Keratinocyte (primary cell): ENCODE results near the gene FLNB. TPM values are rescaled to one million over a fixed set of nuclear protein-coding genes. Genes with fewer than 3 reads are reported as not detected.

Experiments
- DNase-seq: peaks from one replicate; pipeline ENCODE4 v3.0.0-alpha.2; 2011; ENCODE audit warnings: low read depth, missing footprints, low spot score
- FAIRE-seq: peaks from 2 replicates; lab custom pipeline; 2011; peaks lifted over from hg19 to GRCh38; lab: Jason Lieb, UNC
- H2AFZ ChIP-seq: 2 replicates; pipeline ENCODE4 v1.6.0; 2012; ENCODE audit warnings: low read length, control low read depth, inconsistent platforms; ENCODE audit not compliant: control insufficient read depth
- H3K27ac ChIP-seq: 2 replicates; pipeline ENCODE4 v1.5.1; 2011; ENCODE audit warnings: low read length; ENCODE audit not compliant: control insufficient read depth, insufficient read depth
- H3K27me3 ChIP-seq: 3 replicates; pipeline ENCODE4 v1.6.0; 2011; ENCODE audit warnings: low read length; ENCODE audit not compliant: control insufficient read depth, insufficient read depth; ENCODE audit errors: extremely low read depth
- H3K36me3 ChIP-seq, 2 experiments: 2 replicates in 1 of 2; 3 replicates in 1 of 2; pipeline ENCODE4 v1.5.1; 2011; ENCODE audit warnings: low read length in 2 of 2, mild to moderate bottlenecking in 1 of 2; ENCODE audit not compliant: control insufficient read depth in 2 of 2, insufficient read depth in 2 of 2; ENCODE audit errors: extremely low read depth in 1 of 2
- H3K4me1 ChIP-seq: 3 replicates; pipeline ENCODE4 v1.5.1; 2011; ENCODE audit warnings: low read length; ENCODE audit not compliant: control insufficient read depth, insufficient read depth; ENCODE audit errors: extremely low read depth
- H3K4me2 ChIP-seq: 3 replicates; pipeline ENCODE4 v1.6.0; 2011; ENCODE audit warnings: low read depth, low read length; ENCODE audit not compliant: control insufficient read depth, insufficient read depth; ENCODE audit errors: extremely low read depth
- H3K4me3 ChIP-seq, 3 experiments: fragments of 200-600 bp in 1 of 3; sonication (generic) in 1 of 3; 2 replicates in 2 of 3; 3 replicates in 1 of 3; pipeline ENCODE4 v1.5.1; 2011 to 2016; ENCODE audit warnings: low read length in 3 of 3, mild to moderate bottlenecking in 3 of 3, control low read depth in 2 of 3, inconsistent platforms in 1 of 3, low read depth in 1 of 3, mixed read lengths in 1 of 3, mixed run types in 1 of 3, moderate library complexity in 1 of 3; ENCODE audit not compliant: control insufficient read depth in 2 of 3, insufficient read depth in 2 of 3; ENCODE audit errors: extremely low read depth in 1 of 3
- H3K79me2 ChIP-seq: 2 replicates; pipeline ENCODE4 v1.6.0; 2012; ENCODE audit warnings: low read length; ENCODE audit not compliant: control insufficient read depth, insufficient read depth
- H3K9ac ChIP-seq: 3 replicates; pipeline ENCODE4 v1.6.0; 2011; ENCODE audit warnings: low read length; ENCODE audit not compliant: control insufficient read depth, insufficient read depth; ENCODE audit errors: extremely low read depth
- H3K9me1 ChIP-seq: 3 replicates; pipeline ENCODE4 v1.6.0; 2011; ENCODE audit warnings: low read length; ENCODE audit not compliant: control insufficient read depth, insufficient read depth; ENCODE audit errors: extremely low read depth
- H3K9me3 ChIP-seq: 2 replicates; pipeline ENCODE4 v1.5.1; 2012; ENCODE audit warnings: low read depth, low read length; ENCODE audit not compliant: control insufficient read depth
- H4K20me1 ChIP-seq: 3 replicates; pipeline ENCODE4 v1.6.0; 2011; ENCODE audit warnings: low read length; ENCODE audit not compliant: control insufficient read depth, insufficient read depth; ENCODE audit errors: extremely low read depth
- EZH2 ChIP-seq: IDR thresholded peaks from one replicate; pipeline ENCODE4 v1.6.1; 2012; ENCODE audit warnings: inconsistent platforms, mild to moderate bottlenecking, low read length, moderate library complexity
- dilution Hi-C: fragments of 300-500 bp; cut with MboI; formaldehyde crosslinking; loops from one replicate; pipeline ENCODE4 v1.7.0; 2020; ENCODE audit warnings: low sequenced_read_pairs; ENCODE audit not compliant: extremely low pct_ligation_motif_present
- polyA plus RNA-seq, 5 experiments: library from polyadenylated mRNA; depleted of rRNA in 3 of 5; stranded (reverse) in 3 of 5; stranded (forward) in 1 of 5; unstranded in 1 of 5; fragments of >200 nt; gene quantifications; 1 replicate in 1 of 5; 2 replicates in 3 of 5; 3 replicates in 1 of 5; pipeline versions ENCODE4 v1.2.1 to v1.2.3, GENCODE V29; 2011 to 2012; ENCODE audit warnings: missing spikeins in 2 of 5, low read depth in 1 of 5, low replicate concordance in 1 of 5
- TF ChIP-seq, protein P1 (sequence below), 3 experiments: IDR thresholded peaks in 1 of 3; conservative IDR thresholded peaks in 1 of 3; optimal IDR thresholded peaks in 1 of 3; 2 replicates in 2 of 3; 3 replicates in 1 of 3; pipeline versions ENCODE3 to v1.5.1; 2011; ENCODE audit warnings: low read length in 3 of 3, mild to moderate bottlenecking in 3 of 3, moderate library complexity in 2 of 3, control low read depth in 1 of 3, inconsistent platforms in 1 of 3; ENCODE audit not compliant: insufficient read depth in 2 of 3; ENCODE audit errors: extremely low read depth in 1 of 3

FLNB gene
- polyA plus RNA-seq, 1 donor (not counting 4 experiments of a cell fraction or from before 2014, with no cell fraction given) = 289 TPM

DNA sequence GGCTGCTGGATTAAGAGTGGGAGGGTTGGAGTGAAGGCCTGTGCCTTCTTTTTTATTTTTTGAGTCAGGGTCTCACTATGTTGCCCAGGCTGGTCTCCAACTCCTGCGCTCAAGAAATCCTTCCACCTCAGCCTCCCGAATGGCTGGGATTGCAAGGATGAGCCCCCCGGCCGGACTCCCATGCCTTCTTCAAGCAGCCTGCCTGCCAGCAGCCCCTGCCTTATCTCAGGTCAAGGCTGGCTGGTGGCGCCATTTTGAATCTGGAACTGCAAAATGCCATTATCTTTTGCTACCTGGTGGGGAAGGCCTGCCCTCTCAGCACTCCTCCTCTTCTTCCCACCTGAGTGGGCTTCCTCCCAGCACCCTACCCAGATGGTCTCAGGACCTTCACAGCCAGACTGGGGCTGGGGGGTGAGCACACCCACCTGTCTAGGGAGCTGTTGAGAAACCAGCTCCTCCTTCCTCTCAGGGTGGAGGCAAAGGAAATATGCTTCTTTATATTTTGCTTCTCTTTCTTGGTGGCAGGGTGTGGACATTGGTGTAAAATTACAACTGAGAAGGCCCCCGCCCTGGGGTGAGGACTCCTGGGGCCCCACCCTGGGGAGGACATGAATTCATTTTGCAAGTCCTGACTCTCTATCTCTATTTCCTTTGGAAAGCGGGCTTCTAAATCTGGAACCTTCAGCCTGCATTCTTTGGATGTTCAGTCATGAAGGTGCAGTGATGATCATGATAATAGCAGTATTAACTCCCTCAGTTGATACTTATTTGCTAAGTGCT is 7.7 kb upstream of the FLNB start:
- DNase-seq = no peak
- peak overlapping the region; percentile 51 for H2AFZ ChIP-seq
- peak overlapping the region; percentile 71 for H3K4me2 ChIP-seq
- H3K4me1 ChIP-seq = peaks cover 49% of the 10 kb centered on the region
- peak; percentile 76 for FAIRE-seq
- no peaks in the 10 kb centered on the region for H3K9me3 ChIP-seq
- H3K36me3 ChIP-seq = no peaks in the 10 kb centered on the region
- dilution Hi-C loops = no loop called here
- no peak for TF ChIP-seq EZH2
- TF ChIP-seq, protein P1, sequence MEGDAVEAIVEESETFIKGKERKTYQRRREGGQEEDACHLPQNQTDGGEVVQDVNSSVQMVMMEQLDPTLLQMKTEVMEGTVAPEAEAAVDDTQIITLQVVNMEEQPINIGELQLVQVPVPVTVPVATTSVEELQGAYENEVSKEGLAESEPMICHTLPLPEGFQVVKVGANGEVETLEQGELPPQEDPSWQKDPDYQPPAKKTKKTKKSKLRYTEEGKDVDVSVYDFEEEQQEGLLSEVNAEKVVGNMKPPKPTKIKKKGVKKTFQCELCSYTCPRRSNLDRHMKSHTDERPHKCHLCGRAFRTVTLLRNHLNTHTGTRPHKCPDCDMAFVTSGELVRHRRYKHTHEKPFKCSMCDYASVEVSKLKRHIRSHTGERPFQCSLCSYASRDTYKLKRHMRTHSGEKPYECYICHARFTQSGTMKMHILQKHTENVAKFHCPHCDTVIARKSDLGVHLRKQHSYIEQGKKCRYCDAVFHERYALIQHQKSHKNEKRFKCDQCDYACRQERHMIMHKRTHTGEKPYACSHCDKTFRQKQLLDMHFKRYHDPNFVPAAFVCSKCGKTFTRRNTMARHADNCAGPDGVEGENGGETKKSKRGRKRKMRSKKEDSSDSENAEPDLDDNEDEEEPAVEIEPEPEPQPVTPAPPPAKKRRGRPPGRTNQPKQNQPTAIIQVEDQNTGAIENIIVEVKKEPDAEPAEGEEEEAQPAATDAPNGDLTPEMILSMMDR (optimal IDR thresholded peaks at IDR 0.05 in 1 of 3, IDR thresholded peaks at IDR 0.05 in 1 of 3, conservative IDR thresholded peaks at IDR 0.05 in 1 of 3; ENCODE audit: extremely low read depth in 1 of 3, insufficient read depth in 2 of 3, low read length in 3 of 3) = no peak
- H3K79me2 ChIP-seq = no peaks in the 10 kb centered on the region
- H4K20me1 ChIP-seq = no peaks in the 10 kb centered on the region
- H3K9me1 ChIP-seq = no peaks in the 10 kb centered on the region
- peak overlapping the region; percentile 37 for H3K9ac ChIP-seq
- H3K4me3 ChIP-seq = peak overlapping the region in 1 of 3 experiments; percentile 22
- H3K27me3 ChIP-seq = no peaks in the 10 kb centered on the region
- H3K27ac ChIP-seq = peak overlapping the region; percentile 78

DNA sequence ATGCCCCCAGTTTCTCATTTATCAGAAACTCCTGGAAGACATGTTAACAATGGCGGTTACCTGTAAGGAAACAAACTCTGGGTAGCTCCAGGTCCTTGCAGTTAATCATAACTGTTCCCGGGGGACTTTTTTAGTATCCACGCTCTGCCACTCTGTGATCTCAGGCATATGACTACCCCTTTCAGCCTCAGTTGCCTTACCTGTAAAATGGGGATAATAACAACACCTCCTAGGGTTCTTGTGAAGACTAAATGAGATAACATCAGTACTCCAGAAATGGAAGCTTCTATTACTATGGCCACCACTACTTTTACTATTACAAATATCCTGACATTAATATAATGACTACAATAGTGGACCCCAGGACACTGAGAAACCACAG is 7.1 kb upstream of the FLNB start:
- Histone ChIP-seq H3K4me3 (no peak overlapping the region), H3K79me2 (no peaks in the 10 kb centered on the region), H3K27ac (peak overlapping the region; percentile 78), H4K20me1 (no peaks in the 10 kb centered on the region), H3K27me3 (no peaks in the 10 kb centered on the region), H3K9me1 (no peaks in the 10 kb centered on the region), H3K9ac (no peak overlapping the region), H3K36me3 (no peaks in the 10 kb centered on the region), H2AFZ (peak overlapping the region; percentile 51), H3K4me1 (peaks cover 49% of the 10 kb centered on the region), H3K9me3 (no peaks in the 10 kb centered on the region), H3K4me2 (peak overlapping the region; percentile 71)
- no peak for FAIRE-seq
- no peak for DNase-seq
- TF ChIP-seq, protein P1 (optimal IDR thresholded peaks at IDR 0.05 in 1 of 3, IDR thresholded peaks at IDR 0.05 in 1 of 3, conservative IDR thresholded peaks at IDR 0.05 in 1 of 3; ENCODE audit: extremely low read depth in 1 of 3, insufficient read depth in 2 of 3, low read length in 3 of 3) = no peak
- TF ChIP-seq EZH2 = no peak
- dilution Hi-C loops = no loop called here
